GM18505 (cell line): Measurements from ENCODE around the gene PGA5.

ENCODE experiments used
- ATAC-seq: cut with Tn5 transposase; IDR thresholded peaks from one replicate; pipeline ENCODE4 v1.9.1; 2021; ENCODE audit not compliant: unreplicated experiment
- POLR2A ChIP-seq: IDR thresholded peaks from 4 replicates; pipeline ENCODE4 v1.6.1; 2011; ENCODE audit warnings: borderline replicate concordance; ENCODE audit not compliant: insufficient read depth, insufficient read length; ENCODE audit errors: extremely low read depth

PGA5 gene

DNA sequence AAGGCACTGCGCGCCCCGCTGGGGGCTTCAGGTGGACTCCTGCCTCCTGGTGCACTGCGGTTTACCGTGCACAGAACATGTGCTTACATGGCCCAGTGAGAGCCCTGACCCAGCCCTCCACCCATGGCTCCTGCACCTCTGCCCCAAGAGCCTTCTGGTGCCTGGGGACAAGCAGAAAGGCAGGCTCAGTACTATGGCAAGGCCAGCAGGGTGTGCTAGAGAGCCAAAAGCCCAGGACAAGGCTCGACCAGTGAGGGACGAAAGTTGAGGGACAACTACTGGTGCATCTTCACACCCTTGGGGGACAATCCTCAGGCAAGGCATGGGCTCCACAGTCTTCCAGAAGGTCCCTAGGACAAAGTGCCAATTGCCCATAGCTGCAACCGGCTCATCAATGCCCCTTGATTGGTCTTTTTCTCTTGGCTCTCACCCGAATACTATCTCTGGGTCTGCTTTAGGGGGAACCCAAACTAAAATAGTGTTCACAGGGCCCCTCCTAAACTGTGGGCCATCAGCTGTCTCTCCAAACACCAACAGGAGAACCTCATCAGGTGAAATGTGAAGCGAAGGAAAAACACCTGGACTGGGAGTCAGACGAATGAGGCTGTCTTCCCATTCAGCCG, 13.5 kb downstream of the PGA5 start:
- TF ChIP-seq POLR2A, result no peak
- no peak for ATAC-seq

DNA sequence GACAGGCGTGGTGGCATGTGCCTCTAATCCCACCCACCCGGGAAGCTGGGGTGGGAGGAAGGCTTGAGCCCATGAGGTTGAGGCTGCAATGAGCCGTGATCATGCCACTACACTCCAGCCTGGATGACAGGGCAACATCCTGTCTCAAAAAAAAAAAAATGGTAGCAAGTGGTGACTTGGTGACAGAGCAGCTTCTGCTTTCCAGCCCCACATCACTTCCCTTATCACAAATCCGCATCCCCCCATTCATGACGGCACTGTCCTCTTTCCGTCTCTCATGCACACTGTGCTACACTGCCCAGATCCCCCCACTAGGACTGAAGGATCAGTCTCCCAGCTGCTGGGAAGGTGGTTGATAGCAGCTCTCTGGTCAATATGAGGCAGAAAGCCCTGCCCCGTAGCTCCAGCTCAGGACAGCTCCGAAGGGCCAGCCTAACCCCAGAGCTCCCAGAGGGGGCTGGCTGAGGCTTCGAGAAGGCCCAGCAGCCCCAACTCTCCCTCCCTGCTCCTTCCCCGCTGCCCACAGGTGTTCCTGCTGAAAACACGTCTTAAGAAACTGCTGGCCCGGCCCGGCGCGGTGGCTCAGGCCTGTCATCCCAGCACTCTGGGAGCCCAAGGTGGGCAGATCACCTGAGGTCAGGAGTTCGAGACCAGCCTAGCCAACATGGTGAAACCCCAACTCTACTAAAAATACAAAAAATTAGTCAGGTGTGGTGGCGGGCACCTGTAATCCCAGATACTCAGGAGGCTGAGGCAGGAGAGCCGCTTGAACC, 15.9 kb downstream of the PGA5 start:
- TF ChIP-seq POLR2A, result no peak
- no peak for ATAC-seq

DNA sequence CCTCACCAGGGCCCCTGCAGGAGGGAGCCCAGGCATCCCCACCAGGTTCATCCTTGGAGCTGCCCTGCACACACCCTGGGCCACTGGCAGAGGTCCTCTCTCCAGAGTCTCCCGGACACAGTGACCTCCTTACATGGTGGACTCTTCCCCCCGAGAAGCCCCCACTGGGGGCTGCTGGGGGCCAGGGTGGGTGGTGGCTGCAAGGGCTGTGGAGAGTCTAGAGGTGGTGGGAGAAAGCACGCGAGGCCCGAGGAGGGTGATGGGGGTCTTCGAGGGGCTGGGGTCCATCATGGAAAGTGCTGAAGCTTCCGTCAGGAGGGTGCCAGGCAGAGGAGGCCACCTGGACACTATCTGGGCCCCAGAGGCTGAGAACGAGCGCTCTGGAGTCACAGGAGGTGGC, 17.6 kb downstream of the PGA5 start:
- no peak for ATAC-seq
- TF ChIP-seq POLR2A, result no peak

DNA sequence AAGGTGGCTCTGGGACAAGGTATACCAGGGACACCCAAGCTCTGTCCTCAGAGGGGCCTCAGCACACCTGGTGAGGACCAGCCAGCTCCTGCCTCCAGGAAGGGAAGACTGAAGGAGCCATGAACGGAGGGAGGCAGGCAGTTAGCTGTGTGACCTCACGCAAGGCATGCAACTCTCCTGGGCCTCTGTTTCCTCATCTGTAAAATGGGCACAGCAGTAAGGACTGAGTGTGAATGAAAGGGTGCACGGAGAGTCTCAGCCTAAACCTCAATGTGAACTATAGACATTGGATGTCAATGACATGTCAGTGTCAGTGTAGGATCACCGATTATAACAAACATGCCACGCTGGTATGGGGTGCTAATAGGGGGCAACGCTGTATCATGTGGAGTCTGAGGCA, 18.4 kb downstream of the PGA5 start:
- ATAC-seq, result no peak
- TF ChIP-seq POLR2A, result no peak

DNA sequence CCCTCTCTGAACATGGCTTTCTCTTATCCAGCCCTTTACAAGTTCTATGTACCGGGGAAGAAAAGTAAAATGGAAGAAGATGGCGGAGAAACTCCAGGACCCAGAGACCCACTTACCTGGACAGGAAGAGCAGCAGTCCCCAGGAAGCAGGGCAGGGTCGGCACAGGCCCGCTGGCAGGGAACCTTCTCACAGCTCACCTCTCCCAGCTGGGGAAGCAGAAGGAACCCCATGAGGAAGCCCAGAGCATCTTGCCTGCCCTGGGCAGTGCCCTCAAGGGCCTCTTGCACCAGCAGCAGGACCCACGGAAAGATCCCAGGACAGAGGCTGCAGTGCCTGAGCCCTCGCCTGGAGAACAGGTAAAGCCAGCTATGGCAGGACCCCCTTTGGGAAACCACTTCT, 23.4 kb downstream of the PGA5 start:
- no peak for ATAC-seq
- TF ChIP-seq POLR2A, result no peak

DNA sequence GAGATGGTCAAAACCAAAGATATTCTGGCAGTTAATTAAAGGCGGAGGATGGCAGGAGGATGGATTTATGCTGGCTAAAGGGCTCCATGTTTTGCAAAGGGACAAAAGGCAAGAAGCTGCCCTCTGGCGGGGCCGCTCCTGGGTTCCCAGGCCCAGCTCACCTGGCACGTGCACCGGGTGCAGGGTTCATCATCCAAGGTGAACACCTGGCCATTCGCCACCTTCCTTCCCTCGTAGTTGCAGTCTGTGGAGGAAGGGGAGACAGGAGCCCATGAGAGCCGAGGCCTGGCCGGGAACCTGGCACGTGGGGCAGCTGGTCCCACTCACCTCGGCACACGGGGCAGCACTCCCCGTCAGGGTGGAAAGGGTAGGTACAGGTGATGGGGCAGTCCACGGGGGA, 23.8 kb downstream of the PGA5 start:
- no peak for TF ChIP-seq POLR2A
- no peak for ATAC-seq

DNA sequence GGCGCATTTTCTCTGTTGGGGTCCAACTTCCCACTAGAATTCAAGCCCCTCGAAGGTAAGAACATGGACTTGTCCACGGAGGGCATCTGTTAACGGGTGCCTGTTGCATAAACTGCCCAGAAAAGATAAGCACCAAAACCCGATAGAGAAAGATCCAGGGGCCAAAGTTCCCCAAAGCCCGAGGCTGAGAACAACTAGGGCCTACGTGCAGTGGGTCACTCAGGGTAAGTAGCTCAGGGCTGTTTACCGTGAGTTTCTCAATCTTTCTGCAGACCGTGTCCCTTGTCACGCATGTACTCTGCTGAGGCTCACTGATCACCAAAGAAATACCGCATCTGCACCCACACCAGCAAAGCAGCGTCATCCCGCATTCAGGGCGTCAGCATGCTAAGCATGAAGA, 24.4 kb downstream of the PGA5 start:
- ATAC-seq, result no peak
- no peak for TF ChIP-seq POLR2A

DNA sequence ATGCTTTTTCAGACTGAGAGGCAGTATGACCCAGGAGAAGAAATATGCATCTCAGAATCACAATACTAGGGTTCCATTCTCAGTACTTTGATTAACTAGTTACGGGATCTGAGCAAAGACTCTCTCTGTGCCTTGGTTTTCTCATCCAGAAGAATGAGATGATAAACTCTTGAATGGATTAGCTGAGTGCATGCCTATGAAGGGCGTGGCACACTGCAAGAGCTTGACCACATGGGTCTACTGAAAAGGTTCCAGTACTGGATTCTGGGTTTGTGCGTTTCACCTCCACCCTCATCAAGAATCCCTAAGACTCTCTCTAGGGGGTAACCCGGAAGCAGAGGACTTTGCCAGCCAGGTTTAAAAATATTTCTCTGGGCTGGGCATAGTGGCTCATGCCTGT, 25.6 kb downstream of the PGA5 start:
- ATAC-seq, result no peak
- TF ChIP-seq POLR2A, result no peak

DNA sequence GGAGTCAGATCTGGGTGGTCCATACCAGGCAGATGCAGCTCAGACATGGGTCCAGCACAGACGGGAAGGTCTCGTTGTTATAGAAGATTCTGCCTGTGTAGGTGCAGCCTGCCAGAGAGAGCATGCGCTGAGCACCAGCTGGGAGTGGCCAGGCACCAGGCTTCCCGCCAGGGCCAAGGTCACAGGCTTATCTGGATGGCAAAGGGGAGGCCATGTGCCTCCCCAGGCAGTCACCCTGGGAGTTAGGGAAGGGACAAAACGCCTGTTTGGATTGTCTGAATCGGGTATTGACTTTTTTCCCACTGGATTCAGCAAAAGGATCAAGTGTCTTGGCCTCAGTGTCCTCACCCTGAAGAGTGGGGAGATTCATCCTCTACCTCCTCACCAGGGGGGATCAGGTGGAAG, 26.5 kb downstream of the PGA5 start:
- no peak for ATAC-seq
- no peak for TF ChIP-seq POLR2A

DNA sequence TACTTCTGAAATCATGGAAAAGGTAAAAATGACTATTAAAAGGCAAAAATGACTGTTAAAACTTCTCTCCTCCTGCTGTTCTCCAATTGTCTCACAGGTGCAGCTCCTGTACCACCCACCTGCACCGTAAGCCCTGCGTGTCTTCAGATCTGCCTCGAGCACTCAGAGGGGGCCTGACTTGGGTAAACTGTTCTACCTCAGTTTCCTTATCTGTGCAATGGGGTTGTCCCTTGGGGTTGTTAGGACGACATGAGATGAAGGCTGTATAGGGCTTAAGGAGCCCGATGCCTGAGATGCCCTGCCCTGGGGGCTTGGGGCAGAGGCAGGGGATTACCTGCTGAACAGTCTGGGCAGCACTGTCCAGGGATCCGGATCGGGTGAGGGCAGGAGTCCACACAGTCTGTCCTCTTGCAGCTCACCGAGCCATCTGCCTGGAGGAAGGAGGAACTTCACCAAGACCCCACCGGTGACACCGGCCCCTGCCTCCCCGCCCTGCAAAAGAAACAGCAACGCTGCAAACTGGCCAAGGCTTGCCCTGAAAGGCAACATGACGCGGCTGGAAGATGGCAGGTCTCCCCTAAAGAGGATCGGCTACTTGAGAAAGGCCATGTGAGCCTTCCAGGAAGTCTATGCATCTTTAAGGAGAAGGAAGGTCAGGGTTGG, 27.7 kb downstream of the PGA5 start:
- ATAC-seq, result no peak
- TF ChIP-seq POLR2A, result no peak

DNA sequence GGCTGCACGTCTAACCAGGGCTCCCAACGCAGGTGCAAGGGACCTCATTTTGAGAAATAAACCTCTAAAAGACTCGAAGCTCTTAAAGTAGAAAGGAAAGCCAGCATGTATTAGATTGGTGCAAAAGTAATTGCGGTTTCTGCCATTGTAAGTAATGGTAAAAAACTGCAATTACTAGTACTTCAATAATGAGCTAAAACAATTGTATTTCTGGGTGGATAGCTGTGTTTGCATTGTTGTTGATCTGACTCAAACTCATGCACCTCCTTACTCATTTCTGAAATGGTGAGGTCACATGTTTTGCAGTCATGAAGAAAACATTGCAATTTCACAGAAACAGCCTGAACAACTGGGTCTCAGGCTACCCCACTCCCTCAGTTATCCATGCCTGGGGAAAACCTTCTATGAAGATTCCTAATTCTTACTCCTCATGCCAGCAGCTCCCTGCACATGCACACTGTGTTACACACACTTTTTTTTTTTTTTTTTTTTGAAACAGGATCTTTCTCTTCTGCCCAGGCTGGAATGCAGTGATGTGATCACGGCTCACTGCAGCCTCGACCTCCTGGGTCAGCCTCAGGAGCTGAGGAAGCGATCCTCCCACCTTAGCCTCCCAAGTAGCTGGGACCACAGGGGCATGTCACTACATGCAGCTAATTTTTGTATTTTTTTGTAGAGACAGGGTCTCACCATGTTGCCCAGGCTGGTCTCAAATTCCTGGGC, 29.5 kb downstream of the PGA5 start:
- no peak for TF ChIP-seq POLR2A
- no peak for ATAC-seq

DNA sequence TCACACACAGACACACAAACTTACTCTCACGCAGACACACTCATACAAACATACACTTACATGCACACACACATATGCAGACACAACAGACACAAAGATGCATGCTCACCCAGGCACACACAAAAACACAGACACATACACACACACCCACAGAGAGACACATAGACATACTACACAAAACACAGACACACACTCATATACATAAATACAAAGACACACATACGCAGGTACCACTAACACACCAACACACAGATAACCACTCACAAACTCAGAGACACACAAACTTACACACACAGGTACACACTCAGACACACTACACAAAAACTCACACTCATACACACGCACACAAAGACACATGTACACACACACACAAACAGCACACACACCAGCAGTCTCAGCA, 31.8 kb downstream of the PGA5 start:
- TF ChIP-seq POLR2A, result no peak
- no peak for ATAC-seq
